ENCODE results near the gene C17orf50. TPM values are rescaled to one million over a fixed set of nuclear protein-coding genes. Genes with fewer than 3 reads are reported as not detected.
A peak's percentile ranks its signal among the peaks of the same experiment; 100 is the strongest.

C17orf50 gene
- total and polyA plus RNA-seq, 7 donors = 0.07 TPM; not detected in 6

DNA sequence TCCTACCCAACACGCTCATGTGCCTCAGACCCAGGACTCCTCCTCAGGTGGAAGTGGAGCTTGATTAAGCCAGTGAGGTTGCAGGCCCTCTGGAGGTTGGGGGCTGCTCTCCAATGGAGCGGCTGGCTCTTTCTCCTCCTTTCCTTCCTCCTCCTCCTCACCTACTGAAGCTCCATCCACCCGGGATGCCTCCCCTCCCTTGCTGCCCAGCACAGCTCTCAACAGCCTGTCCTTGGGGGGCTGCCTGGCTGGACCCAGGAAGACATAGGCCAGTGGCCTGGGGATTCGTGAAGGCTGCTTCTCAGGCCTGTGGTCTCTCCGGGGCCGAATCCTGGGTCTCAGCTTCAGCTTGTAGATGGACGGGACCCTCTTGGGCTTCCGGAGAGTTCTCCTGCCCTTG, 15.9 kb upstream of the C17orf50 start:
- Histone ChIP-seq H3K4me1 (peaks cover 0 to 11% (median 9%) of the 10 kb centered on the region in 4 donors), H3K4me3 (no peak overlapping the region), H3K27ac (no peak overlapping the region), H3K36me3 (no peaks in the 10 kb centered on the region), H3K9me3 (no peaks in the 10 kb centered on the region), H3K27me3 (peaks cover 29 to 85% (median 55%) of the 10 kb centered on the region in 3 donors)
- intact Hi-C loops (cut with DNase I) = loop anchor here (5.0 to 10.0 kb wide), 5 partner anchors 80 to 580 kb away; partner anchors contain the start of gene SLFN12L
- WGBS, 2 donors = 78 to 84% methylated on average over 8 of the region's 8 CpGs
- TF ChIP-seq, protein P1, sequence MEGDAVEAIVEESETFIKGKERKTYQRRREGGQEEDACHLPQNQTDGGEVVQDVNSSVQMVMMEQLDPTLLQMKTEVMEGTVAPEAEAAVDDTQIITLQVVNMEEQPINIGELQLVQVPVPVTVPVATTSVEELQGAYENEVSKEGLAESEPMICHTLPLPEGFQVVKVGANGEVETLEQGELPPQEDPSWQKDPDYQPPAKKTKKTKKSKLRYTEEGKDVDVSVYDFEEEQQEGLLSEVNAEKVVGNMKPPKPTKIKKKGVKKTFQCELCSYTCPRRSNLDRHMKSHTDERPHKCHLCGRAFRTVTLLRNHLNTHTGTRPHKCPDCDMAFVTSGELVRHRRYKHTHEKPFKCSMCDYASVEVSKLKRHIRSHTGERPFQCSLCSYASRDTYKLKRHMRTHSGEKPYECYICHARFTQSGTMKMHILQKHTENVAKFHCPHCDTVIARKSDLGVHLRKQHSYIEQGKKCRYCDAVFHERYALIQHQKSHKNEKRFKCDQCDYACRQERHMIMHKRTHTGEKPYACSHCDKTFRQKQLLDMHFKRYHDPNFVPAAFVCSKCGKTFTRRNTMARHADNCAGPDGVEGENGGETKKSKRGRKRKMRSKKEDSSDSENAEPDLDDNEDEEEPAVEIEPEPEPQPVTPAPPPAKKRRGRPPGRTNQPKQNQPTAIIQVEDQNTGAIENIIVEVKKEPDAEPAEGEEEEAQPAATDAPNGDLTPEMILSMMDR (IDR thresholded peaks at IDR 0.05) = no peak
- TF ChIP-seq POLR2AphosphoS5 (IDR thresholded peaks at IDR 0.05) (no peak), POLR2A (IDR thresholded peaks at IDR 0.05) (no peak), EP300 (IDR thresholded peaks at IDR 0.05) (no peak)
- no peak for DNase-seq

DNA sequence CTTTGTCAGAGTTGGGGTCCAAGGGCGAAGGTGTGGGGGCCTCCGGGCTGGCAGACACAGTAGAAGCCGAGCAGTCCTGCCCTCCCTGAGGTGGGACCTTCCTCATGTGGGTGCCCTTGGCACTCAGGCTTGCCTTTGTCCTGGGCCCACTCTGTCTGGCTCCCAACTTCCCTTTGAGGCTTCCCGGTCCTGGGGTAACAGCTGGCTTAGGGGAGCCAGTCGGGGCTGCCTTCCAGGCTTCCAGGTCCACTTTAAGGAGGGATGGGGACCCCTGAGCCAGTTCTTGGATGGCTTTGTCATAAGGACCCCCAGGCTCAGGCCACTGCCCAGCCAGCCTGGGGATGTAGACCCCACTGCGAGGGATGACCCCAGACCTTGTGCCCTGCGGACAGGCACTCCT, 15.4 kb upstream of the C17orf50 start:
- Histone ChIP-seq H3K9me3 (no peaks in the 10 kb centered on the region), H3K27ac (no peak overlapping the region), H3K36me3 (no peaks in the 10 kb centered on the region), H3K27me3 (peaks cover 33 to 85% (median 59%) of the 10 kb centered on the region in 3 donors), H3K4me3 (no peak overlapping the region), H3K4me1 (peaks cover 0 to 16% (median 13%) of the 10 kb centered on the region in 4 donors)
- no peak for DNase-seq
- WGBS, 2 donors = 88 to 91% methylated on average over 7 of the region's 7 CpGs
- intact Hi-C loops (cut with DNase I) = loop anchor here (5.0 to 10.0 kb wide), 5 partner anchors 80 to 580 kb away; partner anchors contain the start of gene SLFN12L
- TF ChIP-seq EP300 (IDR thresholded peaks at IDR 0.05) = no peak
- TF ChIP-seq, protein P1 (IDR thresholded peaks at IDR 0.05) = no peak
- TF ChIP-seq POLR2AphosphoS5 (IDR thresholded peaks at IDR 0.05) = no peak
- TF ChIP-seq POLR2A (IDR thresholded peaks at IDR 0.05) = no peak

DNA sequence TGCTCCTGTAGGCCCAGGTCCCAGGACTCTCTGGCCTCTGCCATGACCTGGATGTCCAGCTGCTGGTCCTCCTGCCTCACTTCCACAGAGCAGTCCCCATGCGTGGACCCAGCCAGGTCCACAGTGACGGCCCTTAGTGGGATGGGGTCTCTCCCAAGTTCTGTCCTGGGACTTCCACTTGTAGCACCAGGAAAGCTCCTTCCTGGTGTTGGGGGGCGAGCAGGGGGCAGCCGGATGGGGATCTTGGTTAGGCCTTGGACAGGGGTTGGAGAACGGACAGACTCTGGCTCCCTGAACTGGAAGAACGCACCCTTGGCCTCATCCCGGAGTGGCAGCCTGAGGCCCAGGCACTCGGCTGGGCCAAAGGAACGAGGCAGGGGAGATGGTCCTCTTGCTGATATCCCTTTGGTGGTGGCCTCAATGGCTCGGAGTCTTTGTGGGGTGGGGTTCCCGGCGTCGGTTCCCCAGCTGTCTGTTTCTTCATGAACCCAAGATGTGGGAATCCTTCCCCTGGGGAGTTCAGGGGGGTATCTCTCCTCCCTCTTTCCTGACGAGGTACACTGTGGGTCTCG, 14.9 kb upstream of the C17orf50 start:
- TF ChIP-seq, protein P1 (IDR thresholded peaks at IDR 0.05) = no peak
- TF ChIP-seq EP300 (IDR thresholded peaks at IDR 0.05) = no peak
- TF ChIP-seq POLR2A (IDR thresholded peaks at IDR 0.05) = no peak
- no peak for TF ChIP-seq POLR2AphosphoS5 (IDR thresholded peaks at IDR 0.05)
- Histone ChIP-seq H3K27me3 (peaks cover 36 to 85% (median 62%) of the 10 kb centered on the region in 3 donors), H3K4me3 (no peak overlapping the region), H3K36me3 (no peaks in the 10 kb centered on the region), H3K4me1 (peaks cover 0 to 19% (median 14%) of the 10 kb centered on the region in 4 donors), H3K27ac (no peak overlapping the region), H3K9me3 (no peaks in the 10 kb centered on the region)
- DNase-seq = no peak
- intact Hi-C loops (cut with DNase I) = loop anchor here (5.0 to 10.0 kb wide), 5 partner anchors 81 to 581 kb away; partner anchors contain the start of gene SLFN12L
- 85 to 89% methylated on average over 15 of the region's 15 CpGs for WGBS, 2 donors

DNA sequence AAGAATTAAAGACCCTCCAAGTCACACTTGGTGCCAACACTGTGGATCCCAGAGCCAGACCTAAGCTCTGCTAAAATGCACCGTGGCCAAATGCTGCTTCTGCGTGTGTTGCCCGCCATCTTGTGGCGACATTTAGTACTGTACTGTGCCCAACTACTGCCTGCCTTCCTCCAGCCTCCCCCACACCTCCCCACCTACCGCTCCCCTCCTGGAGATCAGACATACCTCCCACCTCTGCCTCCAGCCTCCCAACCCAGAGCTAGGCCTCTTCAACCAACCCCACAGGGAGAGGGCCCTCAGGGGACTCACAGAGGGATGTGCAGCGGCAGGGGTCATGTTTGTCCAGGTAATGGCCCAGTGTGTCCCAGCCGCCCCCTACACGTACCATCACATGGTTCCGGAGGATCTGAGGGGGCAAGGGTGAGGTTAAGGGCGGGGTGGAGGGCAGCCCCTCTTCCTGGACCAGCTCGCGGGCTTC, 13.1 kb upstream of the C17orf50 start:
- WGBS, 2 donors = 27 to 40% methylated on average over 12 of the region's 12 CpGs
- intact Hi-C loops (cut with DNase I) = loop anchor here (5.0 to 10.0 kb wide), 5 partner anchors 83 to 583 kb away; partner anchors contain the start of gene SLFN12L

More for the DNA sequence above, 13.1 kb upstream of the C17orf50 start:
- peak; percentile 88 for DNase-seq
- Histone ChIP-seq H3K27ac (no peak overlapping the region), H3K4me3 (no peak overlapping the region), H3K27me3 (peaks cover 30 to 79% (median 55%) of the 10 kb centered on the region in 3 donors), H3K9me3 (no peaks in the 10 kb centered on the region), H3K4me1 (peaks cover 0 to 13% (median 9%) of the 10 kb centered on the region in 4 donors), H3K36me3 (no peaks in the 10 kb centered on the region)
- no peak for TF ChIP-seq EP300 (IDR thresholded peaks at IDR 0.05)
- TF ChIP-seq, protein P1 (IDR thresholded peaks at IDR 0.05) = peak; percentile 85 to 90 (median 87)
